ENCODE measurements around the gene COL8A2. TPM values are rescaled to one million over a fixed set of nuclear protein-coding genes. Genes with fewer than 3 reads are reported as not detected.

The COL8A2 gene
- total RNA-seq, 1 donor from 2014 or later = 5.6 TPM

GRCh38 chr1:36137226-36137625 is 12.2 kb upstream of the COL8A2 start:
- no peak for DNase-seq (ENCODE audit: low read depth, low spot score)

GRCh38 chr1:36136535-36136934 is 11.5 kb upstream of the COL8A2 start:
- peak; percentile 64 for DNase-seq (ENCODE audit: low read depth, low spot score)

GRCh38 chr1:36135796-36136195 is 10.8 kb upstream of the COL8A2 start:
- DNase-seq (ENCODE audit: low read depth, low spot score) = no peak

- no peak for DNase-seq (ENCODE audit: low read depth, low spot score)
These were observed 10.3 kb upstream of the COL8A2 start for GRCh38 chr1:36135330-36135667.

GRCh38 chr1:36134505-36135329 is 9.7 kb upstream of the COL8A2 start:
- no peak for DNase-seq (ENCODE audit: low read depth, low spot score)

GRCh38 chr1:36134031-36134430 is 9.0 kb upstream of the COL8A2 start:
- DNase-seq (ENCODE audit: low read depth, low spot score) = no peak

GRCh38 chr1:36133484-36133883 is 8.5 kb upstream of the COL8A2 start:
- no peak for DNase-seq (ENCODE audit: low read depth, low spot score)

- DNase-seq (ENCODE audit: low read depth, low spot score) = no peak
These were observed 7.0 kb upstream of the COL8A2 start for GRCh38 chr1:36132029-36132428.

- DNase-seq (ENCODE audit: low read depth, low spot score) = no peak
These were observed 3.8 kb upstream of the COL8A2 start for GRCh38 chr1:36128905-36129206.

GRCh38 chr1:36128126-36128904 is 3.3 kb upstream of the COL8A2 start:
- DNase-seq (ENCODE audit: low read depth, low spot score) = no peak

GRCh38 chr1:36126797-36127500 is 1.9 kb upstream of the COL8A2 start:
- DNase-seq (ENCODE audit: low read depth, low spot score) = no peak

- DNase-seq (ENCODE audit: low read depth, low spot score) = no peak
These were observed 1.1 kb upstream of the COL8A2 start for GRCh38 chr1:36126005-36126716.

- no peak for DNase-seq (ENCODE audit: low read depth, low spot score)
These were observed 456 bp downstream of the COL8A2 start for GRCh38 chr1:36124404-36125128.

- DNase-seq (ENCODE audit: low read depth, low spot score) = no peak
These were observed 1.7 kb downstream of the COL8A2 start for GRCh38 chr1:36123356-36123755.

GRCh38 chr1:36122062-36123030 is 2.7 kb downstream of the COL8A2 start:
- DNase-seq (ENCODE audit: low read depth, low spot score) = no peak

- no peak for DNase-seq (ENCODE audit: low read depth, low spot score)
These were observed 5.6 kb downstream of the COL8A2 start for GRCh38 chr1:36119456-36119855.

- DNase-seq (ENCODE audit: low read depth, low spot score) = no peak
These were observed 6.4 kb downstream of the COL8A2 start for GRCh38 chr1:36118447-36119204.

- no peak for DNase-seq (ENCODE audit: low read depth, low spot score)
These were observed 8.1 kb downstream of the COL8A2 start for GRCh38 chr1:36116901-36117300.

GRCh38 chr1:36115931-36116330 is 9.1 kb downstream of the COL8A2 start:
- no peak for DNase-seq (ENCODE audit: low read depth, low spot score)
